Endothelial cell of umbilical vein (primary cell): ENCODE results near the gene TM9SF4.

ENCODE experiments used
- EZH2 ChIP-seq: IDR thresholded peaks from 2 replicates; pipeline ENCODE4 v1.6.1; 2012; ENCODE audit warnings: borderline replicate concordance, low read depth, mild to moderate bottlenecking, moderate library complexity, low read length, inconsistent platforms; ENCODE audit not compliant: severe bottlenecking
- GATA2 ChIP-seq: IDR thresholded peaks from 2 replicates; pipeline ENCODE4 v1.7.0; 2011; ENCODE audit warnings: low read depth, mild to moderate bottlenecking, moderate library complexity, mixed read lengths, low read length; ENCODE audit not compliant: insufficient read length, insufficient read depth
- MYC ChIP-seq: IDR thresholded peaks from one replicate; pipeline ENCODE4 v1.6.1; 2011; ENCODE audit warnings: mild to moderate bottlenecking, low read depth, low read length
- POLR2A ChIP-seq: IDR thresholded peaks from 2 replicates; pipeline ENCODE4 v1.6.1; 2012; ENCODE audit warnings: low read depth, mild to moderate bottlenecking, control low read depth, low read length
- POLR2AphosphoS5 ChIP-seq: IDR thresholded peaks from 2 replicates; pipeline ENCODE4 v1.6.1; 2012; ENCODE audit warnings: low read depth, mild to moderate bottlenecking, control low read depth, low read length, moderate library complexity; ENCODE audit not compliant: insufficient read depth
- TF ChIP-seq, protein P1 (sequence below), 2 donors: IDR thresholded peaks; 1 replicate in 1 of 2; 2 replicates in 1 of 2; pipeline ENCODE4 v1.5.1; 2011; ENCODE audit warnings: low read length in 2 of 2, mild to moderate bottlenecking in 2 of 2, moderate library complexity in 2 of 2, control low read depth in 1 of 2, inconsistent platforms in 1 of 2, low read depth in 1 of 2; ENCODE audit not compliant: insufficient read depth in 1 of 2; ENCODE audit errors: extremely low read depth in 1 of 2
- TF ChIP-seq, protein P2 (sequence below): IDR thresholded peaks from 2 replicates; pipeline ENCODE4 v1.6.1; 2011; ENCODE audit not compliant: insufficient read depth, insufficient read length

DNA sequence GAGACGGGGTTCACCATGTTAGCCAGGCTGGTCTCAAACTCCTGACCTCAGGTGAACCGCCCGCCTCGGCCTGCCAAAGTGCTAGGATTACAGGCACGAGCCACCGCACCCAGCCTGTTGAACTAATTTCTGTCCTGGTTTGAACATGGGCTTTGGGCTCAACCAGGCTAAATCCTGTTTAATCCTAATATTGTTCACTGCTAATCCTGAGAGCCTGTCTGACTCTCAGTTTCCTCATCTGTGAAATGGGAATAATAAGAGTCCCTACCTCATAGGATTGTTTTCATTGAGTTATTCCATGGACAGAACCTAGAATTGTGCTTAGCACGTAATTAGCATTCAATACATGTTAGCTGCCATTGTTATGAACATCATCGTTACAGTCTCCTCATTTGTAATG, 17.4 kb downstream of the TM9SF4 start:
- TF ChIP-seq, protein P1, sequence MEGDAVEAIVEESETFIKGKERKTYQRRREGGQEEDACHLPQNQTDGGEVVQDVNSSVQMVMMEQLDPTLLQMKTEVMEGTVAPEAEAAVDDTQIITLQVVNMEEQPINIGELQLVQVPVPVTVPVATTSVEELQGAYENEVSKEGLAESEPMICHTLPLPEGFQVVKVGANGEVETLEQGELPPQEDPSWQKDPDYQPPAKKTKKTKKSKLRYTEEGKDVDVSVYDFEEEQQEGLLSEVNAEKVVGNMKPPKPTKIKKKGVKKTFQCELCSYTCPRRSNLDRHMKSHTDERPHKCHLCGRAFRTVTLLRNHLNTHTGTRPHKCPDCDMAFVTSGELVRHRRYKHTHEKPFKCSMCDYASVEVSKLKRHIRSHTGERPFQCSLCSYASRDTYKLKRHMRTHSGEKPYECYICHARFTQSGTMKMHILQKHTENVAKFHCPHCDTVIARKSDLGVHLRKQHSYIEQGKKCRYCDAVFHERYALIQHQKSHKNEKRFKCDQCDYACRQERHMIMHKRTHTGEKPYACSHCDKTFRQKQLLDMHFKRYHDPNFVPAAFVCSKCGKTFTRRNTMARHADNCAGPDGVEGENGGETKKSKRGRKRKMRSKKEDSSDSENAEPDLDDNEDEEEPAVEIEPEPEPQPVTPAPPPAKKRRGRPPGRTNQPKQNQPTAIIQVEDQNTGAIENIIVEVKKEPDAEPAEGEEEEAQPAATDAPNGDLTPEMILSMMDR (IDR thresholded peaks at IDR 0.05; ENCODE audit: extremely low read depth in 1 of 2, insufficient read depth in 1 of 2, low read depth in 1 of 2, low read length in 2 of 2): no peak
- TF ChIP-seq POLR2AphosphoS5: no peak
- TF ChIP-seq EZH2: no peak
- TF ChIP-seq POLR2A: no peak
- TF ChIP-seq MYC: no peak
- TF ChIP-seq, protein P2, sequence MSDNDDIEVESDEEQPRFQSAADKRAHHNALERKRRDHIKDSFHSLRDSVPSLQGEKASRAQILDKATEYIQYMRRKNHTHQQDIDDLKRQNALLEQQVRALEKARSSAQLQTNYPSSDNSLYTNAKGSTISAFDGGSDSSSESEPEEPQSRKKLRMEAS: no peak
- TF ChIP-seq GATA2: no peak
